ENCODE results near the gene ANKRD63.

GRCh38 chr15:40290545-40290917, 7.7 kb upstream of the ANKRD63 start:
- TF ChIP-seq CTCF (IDR thresholded peaks at IDR 0.05; ENCODE audit: low read depth, low read length, missing input control) (no peak), SP1 (IDR thresholded peaks at IDR 0.05) (no peak), FOXA1 (IDR thresholded peaks at IDR 0.05) (no peak), NR2F2 (IDR thresholded peaks at IDR 0.05) (no peak), TAF1 (conservative IDR thresholded peaks at IDR 0.05) (no peak), RXRA (IDR thresholded peaks at IDR 0.05) (no peak), YY1 (IDR thresholded peaks at IDR 0.05) (no peak), ZBTB33 (IDR thresholded peaks at IDR 0.05) (no peak), RAD21 (IDR thresholded peaks at IDR 0.05) (no peak), GABPA (IDR thresholded peaks at IDR 0.05 in 1 of 2, conservative IDR thresholded peaks at IDR 0.05 in 1 of 2) (no peak)
